DMS153 (cell line): ENCODE results near the gene KLHDC4.
"Not testable (repeated sequence)": the region's sequence is repeated elsewhere in the genome, so short reads cannot be mapped to it uniquely, and the experiment has no call there.

ENCODE experiments used
- DNase-seq: peaks from one replicate; lab custom pipeline; 2025; lab: John Stamatoyannopoulos, UW

The KLHDC4 gene

DNA sequence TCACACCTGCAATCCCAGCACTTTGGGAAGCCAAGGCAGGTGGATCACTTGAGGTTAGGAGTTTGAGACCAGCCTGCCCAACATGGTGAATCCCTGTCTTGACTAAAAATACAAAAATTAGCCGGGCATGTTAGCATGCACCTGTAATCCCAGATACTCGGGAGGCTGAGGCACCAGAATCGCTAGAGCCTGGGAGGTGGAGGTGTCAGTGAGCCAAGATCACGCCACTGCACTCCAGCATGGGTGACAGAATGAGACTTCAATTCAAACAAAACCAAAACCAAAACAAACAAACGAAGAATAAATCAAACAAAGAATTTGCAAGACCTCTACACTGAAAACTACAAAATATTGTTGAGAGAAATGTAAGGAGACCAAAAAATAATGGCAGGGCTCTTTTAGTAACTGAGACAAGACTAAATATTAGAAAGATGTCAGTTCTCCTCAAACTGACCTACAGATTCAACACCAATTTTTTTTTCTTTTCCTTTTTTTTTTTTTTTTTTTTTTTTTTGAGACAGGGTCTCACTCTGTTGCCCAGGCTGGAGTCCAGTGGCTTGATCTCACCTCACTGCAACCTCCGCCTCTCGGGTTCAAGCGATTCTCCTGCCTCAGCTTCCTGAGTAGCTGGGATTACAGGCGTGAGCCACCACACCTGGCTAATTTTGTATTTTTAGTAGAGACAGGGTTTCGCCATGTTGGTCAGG, 23.1 kb upstream of the KLHDC4 start:
- DNase-seq, result not testable (repeated sequence)

DNA sequence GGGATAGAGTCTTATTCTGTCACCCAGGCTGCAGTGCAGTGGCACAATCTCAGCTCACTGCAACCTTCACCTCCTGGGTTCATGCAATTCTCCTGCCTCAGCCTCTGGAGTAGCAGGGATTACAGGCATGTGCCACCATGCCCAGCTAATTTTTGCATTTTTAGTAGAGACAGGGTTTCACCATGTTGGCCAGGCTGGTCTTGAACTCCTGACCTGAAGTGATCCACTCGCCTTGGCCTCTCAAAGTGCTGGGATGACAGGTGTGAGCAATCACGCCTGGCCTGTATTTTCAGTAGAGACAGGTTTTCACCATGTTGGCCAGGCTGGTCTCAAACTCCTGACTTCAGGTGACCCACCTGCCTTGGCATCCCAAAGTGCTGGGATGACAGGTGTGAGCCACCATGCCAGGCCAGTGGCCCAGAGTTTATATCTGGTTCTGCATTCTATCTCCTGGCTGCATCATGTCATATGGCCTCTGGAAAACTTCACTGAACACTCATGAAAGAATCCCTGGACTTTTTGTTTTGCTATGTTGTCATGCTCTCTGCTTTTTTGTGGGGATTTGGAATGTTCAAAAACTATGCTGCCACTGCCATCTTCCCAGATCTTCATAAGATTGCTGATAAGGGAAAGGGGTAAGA, 21.8 kb upstream of the KLHDC4 start:
- DNase-seq, result not testable (repeated sequence)

DNA sequence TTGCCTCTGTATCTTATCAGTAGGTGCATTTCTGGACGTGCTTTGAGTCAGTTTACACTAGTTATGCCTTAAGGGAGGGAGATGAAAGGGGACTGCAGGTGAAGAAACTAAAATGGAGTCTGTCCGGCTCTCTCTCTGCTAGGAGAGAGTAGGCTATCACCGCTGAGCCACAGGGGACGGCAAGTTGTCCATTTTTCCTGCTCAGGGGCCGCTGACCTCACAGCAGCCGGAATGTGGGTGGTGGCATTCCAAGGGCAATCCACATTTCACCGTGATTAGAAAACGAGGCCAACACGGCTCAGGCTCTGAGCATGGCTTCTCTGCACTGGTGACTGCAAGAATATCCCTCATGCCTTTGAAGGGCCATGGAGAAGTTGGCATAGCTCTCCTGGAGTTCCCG, 19.0 kb upstream of the KLHDC4 start:
- no peak for DNase-seq

- peak; percentile 22 for DNase-seq
Measured at GRCh38 chr16:87782033-87782432, 16.2 kb upstream of the KLHDC4 start.

GRCh38 chr16:87780385-87780989, 14.7 kb upstream of the KLHDC4 start:
- DNase-seq, result peak; percentile 70

DNA sequence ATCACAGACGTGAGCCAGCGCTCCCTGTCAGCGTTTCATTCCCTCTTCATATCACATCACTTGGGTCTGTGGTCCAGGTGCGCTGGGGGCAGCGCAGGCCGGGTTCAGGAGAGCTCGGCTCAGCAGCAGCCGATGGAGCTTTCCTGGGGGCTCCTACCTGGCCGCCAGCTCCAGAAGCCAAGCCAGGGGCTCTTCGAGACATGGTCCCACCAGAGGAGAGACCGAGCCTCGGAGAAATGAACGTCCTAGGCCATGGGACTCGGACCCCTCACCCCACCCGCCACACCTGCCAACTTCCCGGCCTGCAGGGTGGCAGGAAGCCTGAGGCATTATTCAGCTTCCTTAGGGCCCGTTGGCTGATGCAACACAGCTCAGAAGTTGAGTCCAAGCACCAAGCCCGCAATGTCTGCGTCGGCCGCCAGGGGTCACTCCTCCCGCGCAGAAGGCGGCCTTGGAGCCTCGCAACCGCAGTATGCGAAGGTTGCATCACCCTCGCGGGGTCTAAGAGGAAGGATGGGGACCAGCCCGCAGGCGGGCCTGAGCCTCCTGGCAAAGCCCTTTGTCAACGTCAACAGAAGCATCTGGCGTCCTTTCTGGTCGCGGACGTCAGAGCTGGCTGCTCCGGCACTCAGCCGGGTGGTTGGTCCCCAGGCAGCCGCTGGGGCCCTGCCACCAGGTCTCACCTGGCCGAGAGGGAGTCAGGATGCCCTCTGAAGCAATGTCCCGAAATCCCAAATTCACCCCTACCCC, 13.2 kb upstream of the KLHDC4 start:
- peak; percentile 95 for DNase-seq

DNA sequence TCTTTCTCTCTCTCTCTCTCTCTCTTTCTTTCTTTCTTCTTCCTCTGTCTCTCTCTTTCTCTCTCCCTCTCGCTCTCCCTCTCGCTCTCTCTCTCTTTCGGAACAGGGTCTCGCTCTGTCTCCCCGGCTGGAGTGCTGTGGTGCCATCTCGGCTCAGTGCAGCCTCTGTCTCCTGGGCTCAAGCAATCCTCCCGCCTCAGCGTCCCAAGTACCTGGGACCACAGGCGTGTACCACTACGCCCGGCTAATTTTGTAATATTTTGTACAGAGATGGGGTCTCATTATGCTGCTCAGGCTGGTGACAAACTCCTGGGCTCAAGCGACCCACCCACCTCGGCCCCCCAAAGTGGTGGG, 12.7 kb upstream of the KLHDC4 start:
- no peak for DNase-seq

DNA sequence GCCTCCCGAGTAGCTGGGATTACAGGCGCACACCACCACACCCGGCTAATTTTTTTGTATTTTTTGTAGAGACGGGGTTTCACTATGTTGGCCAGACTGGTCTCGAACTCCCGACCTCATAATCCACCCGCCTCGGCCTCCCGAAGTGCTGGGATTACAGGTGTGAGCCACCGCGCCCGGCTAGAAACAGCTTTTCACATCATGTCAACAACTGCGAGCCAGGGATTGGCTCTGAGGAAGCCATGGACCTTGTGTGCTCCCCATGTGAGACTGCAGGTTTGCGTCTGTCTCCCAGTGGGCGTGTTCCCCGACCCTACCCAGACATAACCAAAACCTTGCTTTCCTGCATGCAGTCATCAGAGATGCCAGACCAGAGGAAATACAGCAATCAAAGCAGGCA, 8.1 kb upstream of the KLHDC4 start:
- DNase-seq, result not testable (repeated sequence)

GRCh38 chr16:87767456-87767855, 1.7 kb upstream of the KLHDC4 start:
- not testable (repeated sequence) for DNase-seq

DNA sequence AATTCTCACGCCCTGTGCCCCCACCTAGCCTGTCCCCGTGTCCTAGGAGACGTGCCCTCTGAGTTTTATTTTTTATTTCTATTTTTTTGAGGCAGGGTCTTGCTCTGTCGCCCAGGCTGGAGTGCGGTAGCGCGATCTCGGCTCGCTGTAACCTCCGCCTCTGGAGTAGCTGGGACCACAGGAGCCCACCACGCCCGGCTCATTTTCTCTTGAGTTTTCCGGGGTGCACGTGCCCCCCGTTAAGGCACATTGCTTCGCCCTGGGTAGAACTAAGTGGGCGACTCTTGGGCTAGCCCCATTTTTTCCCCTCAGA, 655 bp upstream of the KLHDC4 start:
- DNase-seq, result no peak

DNA sequence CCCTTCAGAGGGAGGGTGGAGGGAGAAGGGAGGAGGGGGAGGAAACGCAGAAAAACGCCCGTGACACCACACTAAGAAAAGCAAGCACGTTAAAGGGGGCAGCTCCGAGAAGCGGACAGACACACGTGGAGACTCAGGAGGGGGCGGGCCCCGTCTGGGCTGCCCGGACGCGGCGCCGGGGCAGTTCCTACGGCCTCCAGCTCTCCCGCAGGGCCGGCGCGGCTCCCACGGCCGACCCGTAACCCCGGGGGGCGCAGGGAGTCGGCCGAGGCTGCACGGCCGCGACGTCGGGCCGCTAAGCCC, 362 bp downstream of the KLHDC4 start:
- no peak for DNase-seq

GRCh38 chr16:87764600-87765472, 950 bp downstream of the KLHDC4 start:
- DNase-seq, result no peak

- no peak for DNase-seq
Measured at GRCh38 chr16:87762620-87763019, 3.2 kb downstream of the KLHDC4 start.

- DNase-seq, result no peak
Measured at GRCh38 chr16:87762071-87762571, 3.7 kb downstream of the KLHDC4 start.

DNA sequence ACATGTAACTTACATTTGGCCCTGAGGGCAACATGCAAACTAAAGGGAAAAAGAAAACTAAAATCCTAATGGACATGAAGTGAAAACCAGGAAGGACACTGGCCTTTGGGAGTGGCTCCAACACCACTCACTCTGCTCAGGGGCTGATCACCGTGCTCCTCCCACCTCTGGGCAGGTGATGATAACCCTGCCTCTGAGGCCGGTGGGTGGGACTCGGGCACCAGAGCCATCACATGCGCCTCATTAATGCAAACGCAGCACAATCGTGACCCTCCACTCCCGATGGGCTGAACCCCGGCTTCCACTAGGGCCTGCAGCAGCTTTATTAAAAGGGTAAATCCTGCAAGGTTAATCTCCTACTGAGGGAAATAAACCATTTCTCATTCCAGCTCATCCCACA, 4.7 kb downstream of the KLHDC4 start:
- DNase-seq, result no peak

DNA sequence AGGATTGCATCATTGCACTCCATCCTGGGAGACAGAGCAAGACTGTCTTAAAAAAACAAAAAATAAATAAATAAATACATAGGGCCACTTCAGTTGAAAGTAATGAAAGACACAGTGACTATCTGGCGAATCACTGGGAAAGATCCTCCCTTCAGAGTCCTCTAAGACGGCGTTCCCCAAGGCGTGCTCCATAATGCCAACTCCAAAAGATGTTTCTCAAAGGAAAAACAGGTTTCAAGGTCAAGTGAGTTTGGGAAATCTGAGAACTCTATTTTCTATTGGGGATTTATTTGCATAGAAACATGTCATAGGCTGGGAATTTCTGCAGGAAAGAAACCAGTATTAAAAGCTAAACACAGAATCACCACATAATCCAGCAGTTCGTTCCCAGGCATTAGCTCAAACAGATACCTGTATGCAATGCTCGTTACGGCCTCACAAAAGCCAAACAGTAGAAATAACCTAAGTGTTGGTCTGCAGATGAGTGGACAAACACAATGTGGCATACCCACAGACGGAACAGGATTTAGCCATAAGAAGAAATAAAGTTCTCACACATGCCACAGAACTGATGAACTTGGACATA, 7.9 kb downstream of the KLHDC4 start:
- DNase-seq, result no peak

- DNase-seq, result no peak
Measured at GRCh38 chr16:87754535-87754934, 11.3 kb downstream of the KLHDC4 start.

DNA sequence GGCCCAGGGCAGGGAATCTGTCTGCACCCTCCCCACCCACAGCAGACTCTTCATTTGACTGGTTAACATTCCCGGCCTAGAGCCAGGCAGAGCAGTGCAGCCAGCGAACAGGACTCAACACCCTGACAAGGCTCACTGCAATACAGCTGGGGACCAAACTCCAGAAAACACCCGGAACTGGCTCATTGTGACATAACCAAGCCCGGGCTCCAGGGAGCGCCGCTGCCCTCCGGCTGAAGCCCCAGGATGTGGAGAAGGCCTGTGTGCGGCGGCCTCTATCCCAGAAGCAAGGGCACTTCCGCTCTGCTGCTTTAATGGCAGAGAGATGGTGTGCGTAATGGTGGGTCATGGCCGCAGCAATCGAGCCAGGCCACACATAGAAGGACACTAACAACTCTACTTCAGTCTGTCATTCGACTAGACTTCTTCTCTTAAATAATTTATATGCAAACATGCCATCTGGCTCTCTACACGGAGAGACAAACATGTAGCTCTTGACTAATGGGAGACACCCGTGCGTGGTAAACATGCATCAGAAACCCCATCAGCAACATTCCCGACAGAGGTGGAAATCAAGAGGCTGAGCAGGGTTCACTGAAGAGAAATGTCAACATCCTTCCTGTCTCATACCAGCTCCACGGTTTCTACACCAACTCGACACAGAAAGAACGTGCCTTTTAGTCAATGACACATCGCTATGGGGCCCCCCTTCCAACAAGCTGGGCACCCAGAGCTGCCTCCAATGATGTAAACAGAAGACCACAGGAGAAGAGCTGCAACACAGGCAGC, 18.0 kb downstream of the KLHDC4 start:
- DNase-seq, result no peak

DNA sequence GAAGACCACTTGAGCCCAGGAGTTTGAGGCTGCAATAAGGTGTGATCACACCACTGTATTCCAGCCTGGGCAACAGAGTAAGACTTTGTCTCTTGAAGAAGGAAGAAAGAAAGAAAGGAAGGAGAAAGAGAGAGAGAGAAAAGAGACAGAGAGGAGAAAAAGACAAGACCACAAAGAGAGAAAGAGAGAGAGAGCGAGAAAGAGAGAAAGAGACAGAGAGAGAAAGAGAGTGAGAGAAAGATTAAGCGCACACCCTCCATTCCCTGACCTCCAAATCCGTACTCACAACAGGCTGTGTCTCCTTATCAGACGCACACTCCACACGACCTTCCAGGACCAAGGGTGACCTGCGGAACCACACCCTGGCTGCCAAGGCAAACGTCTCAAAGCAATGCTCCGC, 19.6 kb downstream of the KLHDC4 start:
- DNase-seq, result no peak

GRCh38 chr16:87744750-87745514, 20.9 kb downstream of the KLHDC4 start:
- DNase-seq, result no peak
